Suprapubic skin (tissue), 3 donors: ENCODE measurements around the gene RAB26.

Experiments
- POLR2A ChIP-seq, 2 donors: fragments of 450-650 bp; IDR thresholded peaks; one replicate each; pipeline ENCODE4 v1.6.1; 2017; ENCODE audit warnings: antibody characterized with exemption in 2 of 2, mild to moderate bottlenecking in 2 of 2, moderate library complexity in 2 of 2
- TF ChIP-seq, protein P1 (sequence below), 2 donors: fragments of 200-600 bp in 1 of 2; fragments of 450-650 bp in 1 of 2; sonication (generic) in 1 of 2; IDR thresholded peaks; one replicate each; pipeline ENCODE4 v1.5.1; 2016 to 2019; ENCODE audit warnings: antibody characterized with exemption in 2 of 2, mild to moderate bottlenecking in 1 of 2, moderate library complexity in 1 of 2

GRCh38 chr16:2200313-2200712 is 51.9 kb downstream of the RAB26 start:
- TF ChIP-seq POLR2A (IDR thresholded peaks at IDR 0.05): no peak
- TF ChIP-seq, protein P1, sequence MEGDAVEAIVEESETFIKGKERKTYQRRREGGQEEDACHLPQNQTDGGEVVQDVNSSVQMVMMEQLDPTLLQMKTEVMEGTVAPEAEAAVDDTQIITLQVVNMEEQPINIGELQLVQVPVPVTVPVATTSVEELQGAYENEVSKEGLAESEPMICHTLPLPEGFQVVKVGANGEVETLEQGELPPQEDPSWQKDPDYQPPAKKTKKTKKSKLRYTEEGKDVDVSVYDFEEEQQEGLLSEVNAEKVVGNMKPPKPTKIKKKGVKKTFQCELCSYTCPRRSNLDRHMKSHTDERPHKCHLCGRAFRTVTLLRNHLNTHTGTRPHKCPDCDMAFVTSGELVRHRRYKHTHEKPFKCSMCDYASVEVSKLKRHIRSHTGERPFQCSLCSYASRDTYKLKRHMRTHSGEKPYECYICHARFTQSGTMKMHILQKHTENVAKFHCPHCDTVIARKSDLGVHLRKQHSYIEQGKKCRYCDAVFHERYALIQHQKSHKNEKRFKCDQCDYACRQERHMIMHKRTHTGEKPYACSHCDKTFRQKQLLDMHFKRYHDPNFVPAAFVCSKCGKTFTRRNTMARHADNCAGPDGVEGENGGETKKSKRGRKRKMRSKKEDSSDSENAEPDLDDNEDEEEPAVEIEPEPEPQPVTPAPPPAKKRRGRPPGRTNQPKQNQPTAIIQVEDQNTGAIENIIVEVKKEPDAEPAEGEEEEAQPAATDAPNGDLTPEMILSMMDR (IDR thresholded peaks at IDR 0.05): no peak
